PC-3 (cell line): Measurements from ENCODE around the gene SLC16A8. TPM values are rescaled to one million over a fixed set of nuclear protein-coding genes. Genes with fewer than 3 reads are reported as not detected.

ENCODE experiments used
- ATAC-seq: fragments of 200-7000 bp; cut with Tn5 transposase; 2 replicates; pipeline ENCODE4 v1.9.1; 2020; ENCODE audit warnings: mild to moderate bottlenecking, moderate library complexity
- BruUV-seq: library from RNA; stranded (reverse); fragments of 400-500 nt; replicated peaks from 2 replicates; lab custom pipeline; 2021; lab: Mats Ljungman, UMichigan
- CTCF ChIA-PET: fragments of 300-600 bp; sonication (Branson Sonifier 250); formaldehyde crosslinking; loops from one replicate; lab custom pipeline; 2022; ENCODE audit warnings: antibody characterized with exemption; lab: Charles Lee
- POLR2A ChIA-PET: fragments of 300-600 bp; sonication (Branson Sonifier 250); formaldehyde crosslinking; loops from one replicate; lab custom pipeline; 2022; ENCODE audit warnings: antibody characterized with exemption; ENCODE audit not compliant: unreplicated experiment; lab: Charles Lee
- DNase-seq: peaks from one replicate; pipeline ENCODE4 v3.0.0-alpha.2; 2015
- H2AFZ ChIP-seq: fragments of 300-600 bp; sonication (generic); 2 replicates; pipeline ENCODE4 v1.6.0; 2016; ENCODE audit warnings: antibody characterized with exemption, low read length
- H3F3A ChIP-seq: fragments of 300-600 bp; sonication (generic); one replicate; pipeline ENCODE4 v1.6.0; 2017; ENCODE audit warnings: antibody characterized with exemption, low read length, control low read depth, mild to moderate bottlenecking; ENCODE audit not compliant: unreplicated experiment
- H3K27ac ChIP-seq: fragments of 300-600 bp; sonication (generic); 2 replicates; pipeline ENCODE4 v1.5.1; 2016; ENCODE audit warnings: mild to moderate bottlenecking, low read length
- H3K27me3 ChIP-seq: fragments of 300-600 bp; sonication (generic); 2 replicates; pipeline ENCODE4 v1.6.1; 2016; ENCODE audit warnings: low read length, mixed read lengths
- H3K36me3 ChIP-seq: fragments of 300-600 bp; sonication (generic); 2 replicates; pipeline ENCODE4 v1.6.1; 2016; ENCODE audit warnings: low read depth, mixed run types, low read length, mixed read lengths
- H3K4me1 ChIP-seq: fragments of 300-600 bp; sonication (generic); 2 replicates; pipeline ENCODE4 v1.5.1; 2016; ENCODE audit warnings: low read length; ENCODE audit not compliant: insufficient read depth
- H3K4me2 ChIP-seq: fragments of 300-600 bp; sonication (generic); 2 replicates; pipeline ENCODE4 v1.6.0; 2016; ENCODE audit warnings: low read length
- H3K4me3 ChIP-seq: fragments of 300-600 bp; sonication (generic); 2 replicates; pipeline ENCODE4 v1.5.1; 2016; ENCODE audit warnings: mild to moderate bottlenecking, low read length, mixed read lengths
- H3K79me2 ChIP-seq: fragments of 300-600 bp; sonication (generic); 2 replicates; pipeline ENCODE4 v1.6.1; 2017; ENCODE audit warnings: low read length, mixed read lengths
- H3K9ac ChIP-seq: fragments of 300-600 bp; sonication (generic); 2 replicates; pipeline ENCODE4 v1.6.0; 2016; ENCODE audit warnings: mild to moderate bottlenecking, low read length
- H3K9me2 ChIP-seq: fragments of 300-600 bp; sonication (generic); replicated peaks from 2 replicates; pipeline ENCODE4 v1.6.1; 2016; ENCODE audit warnings: mixed run types, low read length, mixed read lengths
- H3K9me3 ChIP-seq: fragments of 300-600 bp; sonication (generic); 2 replicates; pipeline ENCODE4 v1.6.1; 2016; ENCODE audit warnings: low read length, mixed read lengths
- H4K20me1 ChIP-seq: fragments of 300-600 bp; sonication (generic); 2 replicates; pipeline ENCODE4 v1.6.1; 2016; ENCODE audit warnings: low read length, mixed read lengths
- EZH2 ChIP-seq: fragments of 300-600 bp; sonication (generic); IDR thresholded peaks from one replicate; pipeline ENCODE4 v1.6.1; 2017; ENCODE audit warnings: antibody characterized with exemption, mild to moderate bottlenecking, low read length; ENCODE audit not compliant: unreplicated experiment
- EZH2phosphoT487 ChIP-seq: fragments of 300-600 bp; sonication (generic); IDR thresholded peaks from 2 replicates; pipeline ENCODE4 v1.6.1; 2018; ENCODE audit warnings: mild to moderate bottlenecking, antibody characterized with exemption, low read length, borderline replicate concordance
- intact Hi-C: fragments of 100-400 bp; cut with micrococcal nuclease; formaldehyde crosslinking; loops from 2 replicates; pipeline ENCODE4 v1.9.0; 2023
- total RNA-seq: library from RNA; depleted of rRNA; stranded (reverse); fragments of >200 nt; gene quantifications from 2 replicates; pipeline ENCODE4 v1.2.3, GENCODE V29; 2014
- TF ChIP-seq, protein P1 (sequence below): fragments of 300-600 bp; sonication (generic); conservative IDR thresholded peaks from 2 replicates; pipeline ENCODE4 v1.5.1; 2017; ENCODE audit warnings: antibody characterized with exemption, low read depth, mild to moderate bottlenecking, low read length

The SLC16A8 gene
- total RNA-seq, 1 experiment from 2014 or later: not detected

GRCh38 chr22:38109371-38110001, 25.5 kb upstream of the SLC16A8 start:
- BruUV-seq: no TSS peak
- POLR2A ChIA-PET: no interaction called here
- no peak overlapping the region for H3K4me3 ChIP-seq

GRCh38 chr22:38108561-38109319, 24.8 kb upstream of the SLC16A8 start:
- no peak overlapping the region for H3K27ac ChIP-seq

More at GRCh38 chr22:38109371-38110001, 25.5 kb upstream of the SLC16A8 start:
- H3K27me3 ChIP-seq: no peaks in the 10 kb centered on the region
- CTCF ChIA-PET: no interaction called here
- H3K9ac ChIP-seq: no peak overlapping the region
- H3K4me1 ChIP-seq: no peaks in the 10 kb centered on the region
- H2AFZ ChIP-seq: no peak overlapping the region
- no peaks in the 10 kb centered on the region for H3K36me3 ChIP-seq
- no peak overlapping the region for H3K4me2 ChIP-seq
- H3K27ac ChIP-seq: no peak overlapping the region
- intact Hi-C loops: loop anchor here (10.0 kb wide), 1 partner anchor 105 kb away; no protein-coding TSS in a partner anchor
- DNase-seq: no peak
- no peak for ATAC-seq
- no peaks in the 10 kb centered on the region for H4K20me1 ChIP-seq
- H3K9me2 ChIP-seq: no peaks in the 10 kb centered on the region
- no peaks in the 10 kb centered on the region for H3K79me2 ChIP-seq
- TF ChIP-seq, protein P1, sequence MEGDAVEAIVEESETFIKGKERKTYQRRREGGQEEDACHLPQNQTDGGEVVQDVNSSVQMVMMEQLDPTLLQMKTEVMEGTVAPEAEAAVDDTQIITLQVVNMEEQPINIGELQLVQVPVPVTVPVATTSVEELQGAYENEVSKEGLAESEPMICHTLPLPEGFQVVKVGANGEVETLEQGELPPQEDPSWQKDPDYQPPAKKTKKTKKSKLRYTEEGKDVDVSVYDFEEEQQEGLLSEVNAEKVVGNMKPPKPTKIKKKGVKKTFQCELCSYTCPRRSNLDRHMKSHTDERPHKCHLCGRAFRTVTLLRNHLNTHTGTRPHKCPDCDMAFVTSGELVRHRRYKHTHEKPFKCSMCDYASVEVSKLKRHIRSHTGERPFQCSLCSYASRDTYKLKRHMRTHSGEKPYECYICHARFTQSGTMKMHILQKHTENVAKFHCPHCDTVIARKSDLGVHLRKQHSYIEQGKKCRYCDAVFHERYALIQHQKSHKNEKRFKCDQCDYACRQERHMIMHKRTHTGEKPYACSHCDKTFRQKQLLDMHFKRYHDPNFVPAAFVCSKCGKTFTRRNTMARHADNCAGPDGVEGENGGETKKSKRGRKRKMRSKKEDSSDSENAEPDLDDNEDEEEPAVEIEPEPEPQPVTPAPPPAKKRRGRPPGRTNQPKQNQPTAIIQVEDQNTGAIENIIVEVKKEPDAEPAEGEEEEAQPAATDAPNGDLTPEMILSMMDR: no peak
- no peak for TF ChIP-seq EZH2phosphoT487
- no peak for TF ChIP-seq EZH2
- H3K9me3 ChIP-seq: no peaks in the 10 kb centered on the region
- no peaks in the 10 kb centered on the region for H3F3A ChIP-seq

GRCh38 chr22:38107692-38108515, 23.9 kb upstream of the SLC16A8 start:
- H3K9me2 ChIP-seq: no peaks in the 10 kb centered on the region
- TF ChIP-seq EZH2 (no peak), EZH2phosphoT487 (no peak)
- TF ChIP-seq, protein P1: no peak
- BruUV-seq: no TSS peak
- ChIA-PET CTCF (no interaction called here), POLR2A (no interaction called here)
- no peak for ATAC-seq
- no peak for DNase-seq
- no peaks in the 10 kb centered on the region for H3K4me1 ChIP-seq
- H3F3A ChIP-seq: no peaks in the 10 kb centered on the region
- no peak overlapping the region for H3K27ac ChIP-seq
- H3K4me2 ChIP-seq: no peak overlapping the region
- H2AFZ ChIP-seq: no peak overlapping the region
- H3K4me3 ChIP-seq: no peak overlapping the region
- intact Hi-C loops: no loop called here
- H3K9ac ChIP-seq: no peak overlapping the region
- H4K20me1 ChIP-seq: no peaks in the 10 kb centered on the region
- no peaks in the 10 kb centered on the region for H3K27me3 ChIP-seq
- H3K79me2 ChIP-seq: no peaks in the 10 kb centered on the region
- no peaks in the 10 kb centered on the region for H3K36me3 ChIP-seq
- no peaks in the 10 kb centered on the region for H3K9me3 ChIP-seq

More at GRCh38 chr22:38108561-38109319, 24.8 kb upstream of the SLC16A8 start:
- no peaks in the 10 kb centered on the region for H3K4me1 ChIP-seq
- no TSS peak for BruUV-seq
- H3K9me2 ChIP-seq: no peaks in the 10 kb centered on the region
- H3F3A ChIP-seq: no peaks in the 10 kb centered on the region
- intact Hi-C loops: no loop called here
- POLR2A ChIA-PET: no interaction called here
- no peaks in the 10 kb centered on the region for H3K36me3 ChIP-seq
- no peak for ATAC-seq
- no peaks in the 10 kb centered on the region for H4K20me1 ChIP-seq
- H3K4me2 ChIP-seq: no peak overlapping the region
- no peak overlapping the region for H3K4me3 ChIP-seq
- TF ChIP-seq EZH2phosphoT487 (no peak), EZH2 (no peak)
- no peak for DNase-seq
- no peaks in the 10 kb centered on the region for H3K9me3 ChIP-seq
- no peaks in the 10 kb centered on the region for H3K27me3 ChIP-seq
- no peak overlapping the region for H2AFZ ChIP-seq
- CTCF ChIA-PET: no interaction called here
- H3K79me2 ChIP-seq: no peaks in the 10 kb centered on the region
- H3K9ac ChIP-seq: no peak overlapping the region
